Measurements from ENCODE around the gene ERC1.

DNA sequence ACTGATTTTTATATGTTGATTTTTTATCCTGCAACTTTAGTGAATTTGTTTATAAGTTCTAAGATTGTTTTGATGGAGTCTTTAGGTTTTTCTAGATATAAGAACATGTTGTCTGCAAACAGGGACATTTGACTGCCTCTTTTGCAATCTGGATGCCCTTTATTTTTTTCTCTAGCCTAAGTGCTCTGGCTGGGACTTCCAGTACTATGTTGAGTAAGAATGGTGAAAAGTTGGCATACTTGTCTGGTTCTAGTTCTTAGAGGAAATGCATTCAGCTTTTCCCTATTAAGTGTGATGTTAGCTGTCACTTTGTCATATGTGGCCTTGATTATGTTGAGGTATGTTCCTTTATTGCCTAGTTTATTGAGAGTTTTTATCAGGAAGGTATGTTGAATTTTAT lies 68.1 kb downstream of the ERC1 start:
- TF ChIP-seq, protein P1, sequence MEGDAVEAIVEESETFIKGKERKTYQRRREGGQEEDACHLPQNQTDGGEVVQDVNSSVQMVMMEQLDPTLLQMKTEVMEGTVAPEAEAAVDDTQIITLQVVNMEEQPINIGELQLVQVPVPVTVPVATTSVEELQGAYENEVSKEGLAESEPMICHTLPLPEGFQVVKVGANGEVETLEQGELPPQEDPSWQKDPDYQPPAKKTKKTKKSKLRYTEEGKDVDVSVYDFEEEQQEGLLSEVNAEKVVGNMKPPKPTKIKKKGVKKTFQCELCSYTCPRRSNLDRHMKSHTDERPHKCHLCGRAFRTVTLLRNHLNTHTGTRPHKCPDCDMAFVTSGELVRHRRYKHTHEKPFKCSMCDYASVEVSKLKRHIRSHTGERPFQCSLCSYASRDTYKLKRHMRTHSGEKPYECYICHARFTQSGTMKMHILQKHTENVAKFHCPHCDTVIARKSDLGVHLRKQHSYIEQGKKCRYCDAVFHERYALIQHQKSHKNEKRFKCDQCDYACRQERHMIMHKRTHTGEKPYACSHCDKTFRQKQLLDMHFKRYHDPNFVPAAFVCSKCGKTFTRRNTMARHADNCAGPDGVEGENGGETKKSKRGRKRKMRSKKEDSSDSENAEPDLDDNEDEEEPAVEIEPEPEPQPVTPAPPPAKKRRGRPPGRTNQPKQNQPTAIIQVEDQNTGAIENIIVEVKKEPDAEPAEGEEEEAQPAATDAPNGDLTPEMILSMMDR (IDR thresholded peaks at IDR 0.05; ENCODE audit: low read length): no peak
- no peak for TF ChIP-seq EZH2 (IDR thresholded peaks at IDR 0.05; ENCODE audit: borderline replicate concordance, low read length)

Measured in OCI-LY1 (cell line).